ENCODE results near the gene GYPE.
"Not testable (repeated sequence)": the region's sequence is repeated elsewhere in the genome, so short reads cannot be mapped to it uniquely, and the experiment has no call there.

GYPE gene

GRCh38 chr4:143858456-143858855 lies 46.9 kb downstream of the GYPE start:
- H3K4me3 ChIP-seq (ENCODE audit: low read length) = no peak overlapping the region
- TF ChIP-seq CTCF (conservative IDR thresholded peaks at IDR 0.05; ENCODE audit: low read length) = no peak
- DNase-seq (ENCODE audit: low read depth) = no peak

GRCh38 chr4:143857391-143858336 lies 47.7 kb downstream of the GYPE start:
- DNase-seq (ENCODE audit: low read depth); H3K4me3 ChIP-seq (ENCODE audit: low read length): not testable (repeated sequence)

GRCh38 chr4:143856017-143856557 lies 49.3 kb downstream of the GYPE start:
- DNase-seq (ENCODE audit: low read depth); H3K4me3 ChIP-seq (ENCODE audit: low read length): not testable (repeated sequence)

GRCh38 chr4:143854645-143855044 lies 50.7 kb downstream of the GYPE start:
- DNase-seq (ENCODE audit: low read depth); H3K4me3 ChIP-seq (ENCODE audit: low read length): not testable (repeated sequence)

GRCh38 chr4:143849296-143849695 lies 56.1 kb downstream of the GYPE start:
- DNase-seq (ENCODE audit: low read depth); H3K4me3 ChIP-seq (ENCODE audit: low read length): not testable (repeated sequence)

GRCh38 chr4:143843506-143843832 lies 61.9 kb downstream of the GYPE start:
- not testable (repeated sequence) for H3K4me3 ChIP-seq (ENCODE audit: low read length); DNase-seq (ENCODE audit: low read depth)

- not testable (repeated sequence) for H3K4me3 ChIP-seq (ENCODE audit: low read length)
- DNase-seq (ENCODE audit: low read depth) = peak; percentile 8
Observed at GRCh38 chr4:143842624-143843505, 62.5 kb downstream of the GYPE start.

- not testable (repeated sequence) for H3K4me3 ChIP-seq (ENCODE audit: low read length); DNase-seq (ENCODE audit: low read depth)
Observed at GRCh38 chr4:143839413-143839812, 65.9 kb downstream of the GYPE start.

GRCh38 chr4:143834196-143834595 lies 71.2 kb downstream of the GYPE start:
- H3K4me3 ChIP-seq (ENCODE audit: low read length); DNase-seq (ENCODE audit: low read depth): not testable (repeated sequence)

GRCh38 chr4:143833676-143834075 lies 71.7 kb downstream of the GYPE start:
- not testable (repeated sequence) for DNase-seq (ENCODE audit: low read depth); H3K4me3 ChIP-seq (ENCODE audit: low read length)

- DNase-seq (ENCODE audit: low read depth); H3K4me3 ChIP-seq (ENCODE audit: low read length): not testable (repeated sequence)
Observed at GRCh38 chr4:143830576-143830975, 74.8 kb downstream of the GYPE start.

GRCh38 chr4:143829239-143829620 lies 76.1 kb downstream of the GYPE start:
- DNase-seq (ENCODE audit: low read depth) = not testable (repeated sequence)

More at GRCh38 chr4:143829239-143829620, 76.1 kb downstream of the GYPE start:
- H3K4me3 ChIP-seq (ENCODE audit: low read length) = not testable (repeated sequence)
